A204.1 (cell line): ENCODE data around the gene KLHL29.

Experiments
- FAIRE-seq: peaks from 2 replicates; lab custom pipeline; 2012; peaks lifted over from hg19 to GRCh38; lab: Jason Lieb, UNC

Gene KLHL29

DNA sequence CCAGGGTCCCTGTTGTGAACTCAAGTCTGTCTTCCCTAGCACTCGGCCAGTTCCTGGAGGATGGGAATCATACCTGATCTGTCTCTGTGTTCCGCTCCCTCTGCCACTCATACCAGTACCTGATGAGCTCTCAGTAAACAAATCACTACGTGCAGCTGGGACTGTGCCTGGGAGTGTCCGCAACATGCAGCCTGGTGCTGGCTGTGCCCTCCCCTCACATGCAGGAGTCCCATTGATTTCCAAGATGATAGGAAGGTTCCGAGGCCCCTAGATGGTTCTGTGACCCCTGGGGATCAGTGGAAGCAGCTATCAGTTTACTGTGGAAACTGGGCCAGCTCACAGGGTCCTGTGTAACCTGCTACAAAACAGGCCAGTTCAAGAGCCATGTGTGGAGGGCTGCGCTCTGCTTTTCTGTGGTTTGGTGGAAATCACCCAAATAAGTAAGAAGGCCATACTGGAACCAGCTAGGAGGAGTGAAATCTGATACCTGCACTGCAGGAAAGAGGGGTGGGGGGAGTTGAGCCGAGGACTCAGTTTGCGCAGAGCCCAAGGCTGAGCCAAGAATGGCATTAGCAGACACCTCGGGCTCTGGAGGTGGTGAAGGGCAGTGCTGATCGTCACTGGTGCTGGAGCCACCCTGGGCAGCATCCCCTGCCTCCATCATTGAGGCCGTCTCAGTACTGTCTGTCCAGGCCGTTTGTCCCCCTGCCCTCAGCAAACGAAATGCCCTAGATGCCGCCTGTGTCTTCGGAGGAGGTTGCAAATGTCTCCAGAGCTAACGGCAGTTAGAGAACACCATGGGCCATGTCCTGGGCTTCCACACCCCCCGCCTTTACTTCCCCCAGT lies 93.3 kb downstream of the KLHL29 start:
- FAIRE-seq = no peak

GRCh38 chr2:23478933-23479683 lies 94.1 kb downstream of the KLHL29 start:
- no peak for FAIRE-seq

DNA sequence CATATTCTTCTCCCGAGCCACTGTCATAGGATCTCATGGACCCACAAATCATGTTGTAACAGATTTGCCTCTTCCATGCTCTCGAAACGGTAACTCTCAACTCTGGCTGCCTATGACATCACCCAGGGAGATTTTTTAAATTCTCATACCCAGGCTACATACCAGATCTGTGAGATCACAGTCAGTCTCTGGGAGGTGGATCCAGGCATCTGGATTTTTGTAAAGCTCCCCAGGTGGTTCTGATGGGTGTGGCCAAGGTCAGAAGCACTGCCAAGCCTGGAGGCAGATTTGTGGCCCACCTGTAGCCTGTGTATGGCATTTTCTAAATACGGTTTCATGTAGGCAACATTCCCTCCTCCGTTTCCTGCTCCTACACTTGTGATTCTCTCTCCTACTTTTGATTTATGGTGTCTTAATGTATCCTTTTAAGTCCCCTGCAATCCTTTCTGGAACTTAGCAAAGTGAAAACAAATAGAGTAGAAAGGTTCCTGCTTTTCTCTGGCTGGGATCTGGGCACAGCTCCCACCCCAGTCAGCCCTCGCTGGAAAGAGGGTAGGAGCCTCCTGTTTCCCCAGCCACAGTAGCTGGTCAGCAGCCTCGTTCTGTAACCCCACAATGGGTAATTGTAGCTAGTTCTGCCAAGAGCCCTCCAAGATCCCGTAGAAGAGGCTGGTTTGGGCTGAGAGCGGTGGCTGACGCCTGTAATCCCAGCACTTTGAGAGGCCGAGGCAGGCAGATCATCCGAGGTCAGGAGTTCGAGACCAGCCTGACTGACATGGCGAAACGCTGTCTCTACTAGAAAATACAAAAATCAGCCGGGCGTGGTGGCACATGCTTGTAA lies 96.2 kb downstream of the KLHL29 start:
- no peak for FAIRE-seq

- FAIRE-seq = no peak
These were observed 97.2 kb downstream of the KLHL29 start for GRCh38 chr2:23482188-23482587.

GRCh38 chr2:23482607-23483006 lies 97.6 kb downstream of the KLHL29 start:
- no peak for FAIRE-seq

DNA sequence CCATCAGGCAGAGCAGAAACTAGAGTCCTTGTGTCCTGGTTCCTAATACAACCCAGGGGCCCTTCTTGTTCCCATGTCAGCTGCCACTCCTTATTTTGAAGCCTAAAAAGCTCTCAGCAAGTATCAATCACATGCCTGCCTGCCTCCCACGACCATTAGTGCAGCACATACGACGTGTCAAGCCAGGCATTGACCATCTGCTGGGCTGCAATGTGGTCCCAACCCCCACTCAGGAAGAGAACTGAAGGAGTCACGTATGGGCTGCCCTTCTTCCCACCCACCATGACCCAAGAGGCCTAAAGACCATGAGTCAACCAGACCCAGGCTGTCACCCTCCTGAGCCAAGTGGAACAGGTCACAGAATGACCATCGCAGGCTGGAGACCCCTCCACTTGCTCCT lies 98.8 kb downstream of the KLHL29 start:
- no peak for FAIRE-seq

DNA sequence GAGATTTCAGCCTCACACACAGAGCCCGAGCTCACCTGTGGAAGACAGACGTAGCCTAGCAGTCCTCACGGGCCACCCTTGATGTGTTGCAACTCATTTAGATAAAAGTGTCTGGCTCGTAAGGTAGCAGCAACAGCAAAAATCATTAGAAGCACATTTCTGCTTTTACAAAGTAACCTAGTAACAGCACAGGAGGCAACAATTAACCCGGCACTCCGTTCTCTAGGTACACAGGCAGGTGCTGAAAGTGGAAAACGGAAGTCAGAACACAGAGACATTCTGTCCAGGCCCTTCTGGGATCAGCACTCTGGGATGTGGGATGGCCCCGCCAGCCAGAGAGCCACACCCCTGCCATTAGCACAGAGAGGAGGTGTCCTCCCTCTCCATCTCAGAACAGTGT lies 99.3 kb downstream of the KLHL29 start:
- FAIRE-seq = no peak

DNA sequence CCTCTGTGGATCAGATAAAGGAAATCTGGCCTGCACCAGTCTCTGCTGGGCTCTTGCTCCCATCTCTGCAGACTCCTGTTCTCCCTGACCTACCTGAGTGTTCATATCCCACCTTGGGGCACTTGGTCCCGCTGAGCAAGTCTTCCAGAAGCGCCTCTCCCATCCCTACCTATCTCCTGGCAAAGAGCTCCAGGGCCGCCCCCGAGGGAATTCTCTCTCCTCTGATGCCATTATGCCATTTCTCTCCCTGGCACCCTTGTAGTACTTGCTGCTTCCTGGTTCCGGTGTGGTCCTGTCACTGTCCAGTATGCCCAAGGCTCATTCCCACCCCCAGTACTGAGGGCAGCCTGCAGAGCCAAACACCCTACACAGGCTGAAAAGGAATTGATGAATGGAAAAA lies 99.8 kb downstream of the KLHL29 start:
- no peak for FAIRE-seq

DNA sequence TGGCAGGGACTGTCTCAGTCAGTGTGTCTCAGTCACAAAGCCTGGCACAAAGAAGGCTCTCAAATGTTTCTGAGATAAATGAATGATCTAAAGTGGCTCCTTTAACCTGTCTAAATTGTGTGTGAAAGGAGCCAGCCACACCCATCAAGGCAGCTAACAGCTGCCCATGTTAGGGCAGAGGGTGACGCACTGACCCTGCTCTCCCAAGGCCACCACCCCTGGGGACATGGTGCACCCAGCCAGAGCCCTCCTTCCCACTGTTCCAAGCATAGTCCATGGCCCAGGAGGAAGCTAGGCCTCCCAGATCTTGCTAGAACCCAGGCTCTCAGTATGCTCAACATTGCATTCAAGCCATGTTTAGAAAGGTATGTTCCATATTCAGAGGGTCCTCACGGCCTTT lies 100.3 kb downstream of the KLHL29 start:
- FAIRE-seq = no peak

DNA sequence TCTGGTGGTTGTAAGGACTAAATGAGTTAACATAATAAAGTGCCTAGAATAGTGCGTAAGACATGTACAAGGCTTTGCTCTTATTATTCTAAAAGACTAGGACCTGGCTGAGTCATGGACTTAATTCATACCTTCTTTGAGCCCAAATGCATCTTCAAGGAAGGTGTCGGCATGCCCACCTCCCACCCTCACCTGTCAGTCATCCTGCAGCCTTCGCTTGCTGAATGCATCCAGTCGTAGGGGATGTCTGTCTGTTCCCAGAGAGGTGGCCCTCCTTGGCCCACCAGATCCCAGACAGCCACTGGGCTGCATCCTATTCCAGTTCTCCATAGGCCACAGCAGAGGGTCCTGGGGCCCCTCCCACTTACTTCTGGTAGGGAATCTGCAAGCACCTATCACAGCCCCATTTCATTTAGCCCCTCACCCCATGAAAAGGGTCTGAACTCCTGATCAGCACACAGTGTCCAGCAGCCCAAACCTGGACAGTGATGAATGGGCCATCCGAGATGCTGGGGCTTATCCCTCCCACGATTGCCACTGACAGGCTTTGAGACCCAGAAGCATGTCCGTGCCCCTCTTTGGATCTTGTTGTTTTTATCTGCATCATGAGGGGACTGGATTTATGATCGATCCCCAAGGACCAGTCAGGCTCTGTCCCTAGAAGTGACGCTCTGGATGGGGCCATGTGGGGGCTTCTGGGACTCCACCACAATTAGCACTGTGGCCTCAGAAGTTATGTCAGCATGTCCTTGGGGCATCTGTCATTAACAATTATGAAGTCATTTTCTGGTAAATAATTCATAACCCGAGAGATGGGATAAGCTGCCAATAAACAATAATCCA lies 101.1 kb downstream of the KLHL29 start:
- no peak for FAIRE-seq

GRCh38 chr2:23486684-23487075 lies 101.7 kb downstream of the KLHL29 start:
- no peak for FAIRE-seq

DNA sequence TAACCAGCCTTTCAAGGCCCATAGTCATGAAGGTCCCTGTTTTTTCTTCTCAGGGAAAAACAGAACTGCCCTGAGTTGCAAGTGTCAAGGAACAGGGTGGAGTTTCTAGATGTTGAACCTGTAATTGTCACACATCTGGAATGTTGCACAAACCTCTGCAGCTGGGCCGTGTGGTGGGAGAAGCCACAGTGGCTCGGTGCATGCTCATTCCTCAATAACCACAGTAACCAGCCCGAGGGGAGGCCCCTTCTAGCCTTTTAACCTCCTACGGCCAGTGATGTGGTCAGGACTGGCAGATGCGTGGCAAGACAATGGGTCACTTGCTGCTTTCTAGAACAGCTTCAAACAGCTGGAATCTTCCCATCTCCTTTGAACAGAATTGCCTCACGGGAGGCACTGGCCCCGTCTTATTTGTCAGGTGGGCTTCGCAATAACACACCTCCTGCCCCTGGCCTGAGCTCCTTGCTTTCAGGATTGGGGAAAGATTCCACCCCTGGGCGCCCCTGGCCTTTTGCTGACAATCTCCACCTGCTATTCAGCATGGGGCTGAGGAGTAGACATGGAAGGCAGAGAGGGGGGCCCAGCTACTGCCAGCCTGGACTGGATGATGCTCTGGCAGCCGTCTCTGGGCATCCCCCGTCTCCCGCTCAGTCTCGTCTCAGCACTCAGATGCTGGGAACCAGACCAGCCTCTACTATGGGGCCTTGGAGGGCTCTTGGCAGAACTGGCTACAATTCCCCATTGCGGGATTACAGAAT lies 102.9 kb downstream of the KLHL29 start:
- no peak for FAIRE-seq

DNA sequence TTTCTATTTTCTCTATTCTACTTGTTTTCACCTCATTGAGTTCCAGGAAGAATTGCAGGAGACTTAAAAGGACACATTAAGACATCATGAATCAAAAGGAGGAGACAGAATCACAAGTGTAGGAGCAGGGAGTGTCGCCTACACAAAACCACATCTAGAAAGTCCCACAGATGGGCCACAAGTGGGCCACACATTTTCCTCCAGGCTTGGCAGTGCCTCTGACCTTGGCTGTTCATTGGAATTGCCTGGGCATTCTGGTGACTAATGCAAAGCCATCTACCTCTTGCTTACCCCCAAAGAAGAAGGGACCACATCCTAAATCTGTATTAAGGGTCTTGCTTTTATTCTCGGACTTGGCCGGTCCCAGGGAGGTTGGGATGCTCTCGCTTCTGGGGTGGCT lies 103.6 kb downstream of the KLHL29 start:
- FAIRE-seq = no peak

- FAIRE-seq = no peak
These were observed 104.7 kb downstream of the KLHL29 start for GRCh38 chr2:23489471-23490322.

GRCh38 chr2:23491591-23492336 lies 106.8 kb downstream of the KLHL29 start:
- no peak for FAIRE-seq

DNA sequence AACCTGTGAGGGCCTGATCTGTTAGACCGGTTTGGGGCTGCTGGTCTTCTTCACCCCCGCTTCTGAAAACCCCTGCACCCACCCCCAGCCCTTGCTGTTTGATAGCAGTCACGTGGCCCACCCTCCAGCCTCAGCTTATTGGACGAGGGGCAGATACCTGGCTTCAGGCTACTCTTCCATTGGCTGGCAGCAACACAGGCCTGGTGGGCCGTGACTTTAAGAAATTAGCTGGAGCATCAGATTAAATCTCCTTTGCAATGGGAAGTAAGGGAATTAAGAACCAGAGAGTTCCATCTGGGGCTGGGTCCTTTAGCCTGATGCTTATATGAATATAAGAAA lies 107.3 kb downstream of the KLHL29 start:
- FAIRE-seq = no peak

DNA sequence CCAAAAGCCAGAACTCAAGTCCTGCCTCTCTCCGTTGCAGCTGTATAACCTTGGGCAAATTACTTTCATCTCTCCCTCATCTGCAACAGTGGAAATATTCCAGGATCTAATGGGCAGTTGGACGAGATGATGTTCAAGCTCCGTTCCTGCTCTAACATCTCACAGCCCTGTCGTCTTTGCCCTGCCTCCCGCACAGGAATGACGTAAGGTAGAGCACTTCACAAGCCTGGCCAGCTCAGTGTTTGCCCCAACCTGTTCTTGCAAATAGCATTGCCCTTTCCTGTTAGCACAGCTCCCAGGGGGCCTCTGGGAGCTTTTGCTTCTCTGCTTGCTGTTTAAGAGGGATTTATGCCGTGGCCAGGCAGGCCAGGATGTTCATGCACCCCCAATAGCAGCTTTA lies 107.9 kb downstream of the KLHL29 start:
- no peak for FAIRE-seq

- no peak for FAIRE-seq
These were observed 108.9 kb downstream of the KLHL29 start for GRCh38 chr2:23493846-23494245.

DNA sequence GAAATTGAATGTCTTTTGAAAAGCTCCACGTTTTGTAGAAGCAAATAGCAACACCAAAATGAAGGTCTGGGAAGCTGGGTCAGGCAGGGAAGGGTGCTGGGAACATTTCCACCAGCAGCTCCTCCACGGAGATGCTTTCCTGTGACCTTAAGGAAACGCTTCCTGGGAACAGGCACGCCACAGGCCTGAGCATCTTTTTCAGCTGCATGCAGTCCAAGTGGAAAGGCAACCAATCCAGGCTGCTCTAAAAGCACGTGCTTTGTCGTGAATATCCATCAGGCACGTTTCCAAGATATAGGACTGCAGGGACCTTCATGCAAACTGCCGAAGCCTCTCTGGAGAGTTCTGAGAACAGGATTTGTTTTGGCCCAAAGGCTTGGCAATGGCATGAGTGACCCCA lies 109.3 kb downstream of the KLHL29 start:
- FAIRE-seq = no peak
